C4-2B (cell line): ENCODE measurements around the gene CAMK1.

Experiments used
- ZFX ChIP-seq: fragments of 450-650 bp; IDR thresholded peaks from 2 replicates; pipeline ENCODE4 v1.6.1; 2017
- TF ChIP-seq, protein P1 (sequence below): fragments of 450-650 bp; conservative IDR thresholded peaks from 2 replicates; pipeline ENCODE4 v1.5.1; 2017; ENCODE audit warnings: mild to moderate bottlenecking

DNA sequence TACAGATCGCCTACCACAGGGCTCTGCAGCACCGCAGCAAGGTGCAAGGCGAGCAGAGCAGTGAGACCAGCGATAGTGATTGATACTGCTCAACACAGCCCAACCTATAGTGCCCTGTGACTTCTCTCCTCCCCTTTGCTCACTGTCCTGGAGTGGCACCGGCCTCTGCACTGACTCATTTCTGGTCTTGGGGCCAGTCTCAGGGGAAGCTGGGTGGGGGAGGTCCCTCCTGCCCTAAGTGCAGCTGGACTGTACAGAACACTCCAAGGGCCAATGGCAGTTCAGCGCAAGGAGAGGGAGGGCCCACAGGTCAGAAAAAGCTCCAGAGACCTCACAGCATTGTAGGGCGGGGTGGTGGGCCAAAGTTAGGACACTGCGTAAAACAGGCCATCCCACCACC is 22.5 kb downstream of the CAMK1 start:
- TF ChIP-seq, protein P1, sequence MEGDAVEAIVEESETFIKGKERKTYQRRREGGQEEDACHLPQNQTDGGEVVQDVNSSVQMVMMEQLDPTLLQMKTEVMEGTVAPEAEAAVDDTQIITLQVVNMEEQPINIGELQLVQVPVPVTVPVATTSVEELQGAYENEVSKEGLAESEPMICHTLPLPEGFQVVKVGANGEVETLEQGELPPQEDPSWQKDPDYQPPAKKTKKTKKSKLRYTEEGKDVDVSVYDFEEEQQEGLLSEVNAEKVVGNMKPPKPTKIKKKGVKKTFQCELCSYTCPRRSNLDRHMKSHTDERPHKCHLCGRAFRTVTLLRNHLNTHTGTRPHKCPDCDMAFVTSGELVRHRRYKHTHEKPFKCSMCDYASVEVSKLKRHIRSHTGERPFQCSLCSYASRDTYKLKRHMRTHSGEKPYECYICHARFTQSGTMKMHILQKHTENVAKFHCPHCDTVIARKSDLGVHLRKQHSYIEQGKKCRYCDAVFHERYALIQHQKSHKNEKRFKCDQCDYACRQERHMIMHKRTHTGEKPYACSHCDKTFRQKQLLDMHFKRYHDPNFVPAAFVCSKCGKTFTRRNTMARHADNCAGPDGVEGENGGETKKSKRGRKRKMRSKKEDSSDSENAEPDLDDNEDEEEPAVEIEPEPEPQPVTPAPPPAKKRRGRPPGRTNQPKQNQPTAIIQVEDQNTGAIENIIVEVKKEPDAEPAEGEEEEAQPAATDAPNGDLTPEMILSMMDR = no peak
- no peak for TF ChIP-seq ZFX
